Measurements from ENCODE around the gene TMEM14A.
A peak's percentile ranks its signal among the peaks of the same experiment; 100 is the strongest.
"Not testable (repeated sequence)": the region's sequence is repeated elsewhere in the genome, so short reads cannot be mapped to it uniquely, and the experiment has no call there.

Gene TMEM14A

GRCh38 chr6:52661551-52661950 is 9.4 kb upstream of the TMEM14A start:
- DNase-seq = no peak

GRCh38 chr6:52662031-52662430 is 8.9 kb upstream of the TMEM14A start:
- no peak for DNase-seq

GRCh38 chr6:52663120-52663935 is 7.6 kb upstream of the TMEM14A start:
- peak; percentile 42 for DNase-seq

GRCh38 chr6:52663936-52664185 is 7.1 kb upstream of the TMEM14A start:
- DNase-seq = no peak

- peak; percentile 92 for DNase-seq
Measured at GRCh38 chr6:52664186-52664990, 6.5 kb upstream of the TMEM14A start.

GRCh38 chr6:52664991-52665686 is 5.8 kb upstream of the TMEM14A start:
- DNase-seq = no peak

- no peak for DNase-seq
Measured at GRCh38 chr6:52666071-52666470, 4.8 kb upstream of the TMEM14A start.

GRCh38 chr6:52666523-52666922 is 4.4 kb upstream of the TMEM14A start:
- no peak for DNase-seq

- no peak for DNase-seq
Measured at GRCh38 chr6:52667572-52667971, 3.3 kb upstream of the TMEM14A start.

- DNase-seq = no peak
Measured at GRCh38 chr6:52671676-52672075, 763 bp downstream of the TMEM14A start.

GRCh38 chr6:52672412-52673025 is 1.6 kb downstream of the TMEM14A start:
- no peak for DNase-seq

GRCh38 chr6:52674666-52675065 is 3.8 kb downstream of the TMEM14A start:
- no peak for DNase-seq

GRCh38 chr6:52675372-52675771 is 4.5 kb downstream of the TMEM14A start:
- no peak for DNase-seq

GRCh38 chr6:52676631-52677030 is 5.7 kb downstream of the TMEM14A start:
- DNase-seq = not testable (repeated sequence)

GRCh38 chr6:52681416-52681815 is 10.5 kb downstream of the TMEM14A start:
- DNase-seq = no peak

- DNase-seq = no peak
Measured at GRCh38 chr6:52686878-52687699, 16.2 kb downstream of the TMEM14A start.

- no peak for DNase-seq
Measured at GRCh38 chr6:52689857-52690256, 18.9 kb downstream of the TMEM14A start.

- no peak for DNase-seq
Measured at GRCh38 chr6:52691718-52692117, 20.8 kb downstream of the TMEM14A start.

GRCh38 chr6:52693773-52694172 is 22.9 kb downstream of the TMEM14A start:
- DNase-seq = no peak

- no peak for DNase-seq
Measured at GRCh38 chr6:52694404-52694803, 23.5 kb downstream of the TMEM14A start.

GRCh38 chr6:52696418-52696817 is 25.5 kb downstream of the TMEM14A start:
- no peak for DNase-seq

GRCh38 chr6:52697903-52698302 is 27.0 kb downstream of the TMEM14A start:
- DNase-seq = no peak

- no peak for DNase-seq
Measured at GRCh38 chr6:52704060-52704459, 33.1 kb downstream of the TMEM14A start.
